Stimulated activated effector memory CD8-positive, alpha-beta T cell treated with anti-CD3 and anti-CD28 coated beads, Interleukin-12 subunit alpha, Interleukin-12 subunit beta, amount 100 ng/mL, for 72 hours (primary cell): Measurements from ENCODE around the gene PPM1B.
"Not testable (repeated sequence)": the region's sequence is repeated elsewhere in the genome, so short reads cannot be mapped to it uniquely, and the experiment has no call there.

Source experiments
- ATAC-seq: fragments of 150-1000 bp; cut with Tn5 transposase; 2 replicates; pipeline ENCODE4 v1.10.0; 2021
- DNase-seq, 2 donors: peaks; one replicate each; pipeline ENCODE4 v3.0.0; 2021 to 2022; ENCODE audit warnings: low spot score in 2 of 2
- H3K27ac Mint-ChIP-seq: one replicate; pipeline ENCODE4 v1.8.0; 2022; ENCODE audit warnings: mild to moderate bottlenecking, mixed read lengths
- H3K36me3 Mint-ChIP-seq: one replicate; pipeline ENCODE4 v1.8.0; 2022; ENCODE audit warnings: mild to moderate bottlenecking, mixed read lengths
- H3K4me1 Mint-ChIP-seq: one replicate; pipeline ENCODE4 v1.8.0; 2022; ENCODE audit warnings: mixed read lengths
- H3K4me3 Mint-ChIP-seq: one replicate; pipeline ENCODE4 v1.8.0; 2022; ENCODE audit warnings: mild to moderate bottlenecking, mixed read lengths
- H3K9me3 Mint-ChIP-seq: one replicate; pipeline ENCODE4 v1.8.0; 2022; ENCODE audit warnings: mixed read lengths

The PPM1B gene

GRCh38 chr2:44245083-44245861 is 76.6 kb downstream of the PPM1B start:
- Mint-ChIP-seq H3K4me3 (no peak overlapping the region), H3K27ac (no peak overlapping the region), H3K9me3 (no peaks in the 10 kb centered on the region), H3K36me3 (no peaks in the 10 kb centered on the region), H3K4me1 (no peaks in the 10 kb centered on the region)
- ATAC-seq (no peak), DNase-seq (no peak)

DNA sequence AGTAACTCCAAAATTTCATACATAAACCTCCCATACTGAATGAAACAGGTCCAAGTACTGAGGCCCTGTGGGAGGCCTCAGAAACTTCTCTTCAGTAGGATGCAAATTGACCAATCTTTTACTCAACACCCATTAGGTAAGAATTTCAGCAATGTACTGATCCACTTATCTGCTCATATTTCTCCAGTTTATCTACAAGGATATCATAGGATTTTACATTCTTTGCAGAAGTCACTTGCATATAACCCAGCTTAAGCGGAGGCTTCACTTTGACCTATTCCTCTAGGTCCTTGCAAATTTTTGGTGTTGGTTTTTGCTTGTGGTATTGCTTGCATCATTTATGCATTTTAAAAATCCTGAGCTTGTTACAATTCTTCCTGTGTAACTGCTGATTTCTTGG is 77.8 kb downstream of the PPM1B start:
- no peaks in the 10 kb centered on the region for H3K36me3 Mint-ChIP-seq
- no peaks in the 10 kb centered on the region for H3K4me1 Mint-ChIP-seq
- ATAC-seq = no peak
- no peak overlapping the region for H3K4me3 Mint-ChIP-seq
- H3K9me3 Mint-ChIP-seq = no peaks in the 10 kb centered on the region
- no peak for DNase-seq
- H3K27ac Mint-ChIP-seq = no peak overlapping the region

DNA sequence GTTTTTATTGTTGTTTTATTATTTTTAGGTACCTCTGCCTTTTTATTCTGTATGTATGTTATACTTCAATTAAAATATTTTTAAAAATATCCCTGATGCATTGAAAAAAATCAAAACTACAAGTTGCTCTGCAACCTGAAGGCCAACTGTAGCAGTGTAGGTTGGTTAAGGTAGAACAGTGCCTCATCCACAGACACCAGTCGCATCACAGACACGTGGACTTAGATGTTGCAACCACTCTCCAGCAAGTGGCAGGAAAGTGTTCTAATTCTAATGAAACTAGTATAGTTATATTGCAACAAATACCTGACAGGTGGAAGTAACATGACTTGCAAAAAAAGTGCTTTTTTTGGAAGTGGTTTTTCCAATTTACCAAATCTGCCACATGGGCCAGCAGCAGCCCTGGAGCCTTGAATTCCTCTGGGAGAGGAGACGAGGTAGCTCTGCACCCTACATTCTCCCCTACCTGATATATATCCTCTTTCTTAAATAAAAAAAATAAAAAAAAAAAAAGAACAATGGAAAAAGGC is 78.2 kb downstream of the PPM1B start:
- DNase-seq (no peak), ATAC-seq (no peak)
- Mint-ChIP-seq H3K4me3 (no peak overlapping the region), H3K9me3 (no peaks in the 10 kb centered on the region), H3K4me1 (no peaks in the 10 kb centered on the region), H3K27ac (no peak overlapping the region), H3K36me3 (no peaks in the 10 kb centered on the region)

DNA sequence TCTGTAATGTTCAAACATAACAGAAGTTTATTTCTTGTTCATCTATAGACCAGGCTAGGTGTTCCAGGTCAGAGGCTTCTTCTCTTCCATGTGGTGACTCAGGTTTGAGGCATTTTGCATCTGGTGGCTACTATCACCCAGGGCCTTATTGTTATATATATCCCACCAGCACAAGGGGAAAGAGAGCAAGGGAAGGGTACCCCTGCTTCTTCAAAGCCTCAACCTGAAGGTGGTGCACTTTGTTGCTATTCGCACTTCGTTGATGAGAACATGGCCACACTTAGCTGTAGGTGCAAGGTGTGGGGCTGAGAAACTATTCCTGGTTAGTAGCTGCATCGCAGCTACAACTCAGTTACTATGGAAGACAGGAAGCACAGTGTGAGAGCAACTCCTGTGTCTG is 79.2 kb downstream of the PPM1B start:
- Mint-ChIP-seq H3K4me1 (no peaks in the 10 kb centered on the region), H3K4me3 (no peak overlapping the region), H3K36me3 (no peaks in the 10 kb centered on the region), H3K9me3 (peaks cover 4% of the 10 kb centered on the region), H3K27ac (no peak overlapping the region)
- DNase-seq (no peak), ATAC-seq (no peak)

- H3K4me1 Mint-ChIP-seq, H3K36me3 Mint-ChIP-seq, H3K4me3 Mint-ChIP-seq, DNase-seq, ATAC-seq, H3K27ac Mint-ChIP-seq, H3K9me3 Mint-ChIP-seq: not testable (repeated sequence)
Observed at GRCh38 chr2:44249269-44249668, 80.6 kb downstream of the PPM1B start.

- Mint-ChIP-seq H3K36me3 (no peaks in the 10 kb centered on the region), H3K4me3 (no peak overlapping the region)
- ATAC-seq = no peak
Observed at GRCh38 chr2:44250376-44250775, 81.7 kb downstream of the PPM1B start.

GRCh38 chr2:44254023-44254422 is 85.3 kb downstream of the PPM1B start:
- peaks cover 4% of the 10 kb centered on the region for H3K9me3 Mint-ChIP-seq
- no peak overlapping the region for H3K27ac Mint-ChIP-seq
- H3K4me3 Mint-ChIP-seq = no peak overlapping the region
- ATAC-seq (no peak), DNase-seq (no peak)
- no peaks in the 10 kb centered on the region for H3K36me3 Mint-ChIP-seq
- no peaks in the 10 kb centered on the region for H3K4me1 Mint-ChIP-seq

More at GRCh38 chr2:44250376-44250775, 81.7 kb downstream of the PPM1B start:
- DNase-seq = no peak
- no peaks in the 10 kb centered on the region for H3K4me1 Mint-ChIP-seq
- no peak overlapping the region for H3K27ac Mint-ChIP-seq
- peaks cover 4% of the 10 kb centered on the region for H3K9me3 Mint-ChIP-seq

DNA sequence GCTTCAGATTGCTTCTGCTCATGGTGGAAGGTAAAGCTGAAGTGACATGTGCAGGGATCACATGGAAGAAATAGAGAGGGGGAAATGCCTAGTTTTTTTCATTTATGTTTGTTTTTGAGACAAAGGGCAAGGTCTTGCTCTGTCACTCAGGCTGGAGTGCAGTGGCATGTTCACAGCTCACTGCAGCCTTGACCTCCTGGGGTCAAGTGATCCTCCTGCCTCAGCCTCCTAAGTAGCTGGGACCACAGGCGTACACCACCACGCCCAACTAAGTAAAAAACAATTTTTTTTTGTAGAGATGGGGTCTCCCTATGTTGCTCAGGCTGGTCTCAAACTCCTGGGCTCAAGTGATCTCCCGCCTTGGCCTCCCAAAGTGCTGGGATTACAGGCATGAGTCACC is 87.0 kb downstream of the PPM1B start:
- H3K4me1 Mint-ChIP-seq, ATAC-seq, H3K27ac Mint-ChIP-seq, H3K4me3 Mint-ChIP-seq, H3K9me3 Mint-ChIP-seq, H3K36me3 Mint-ChIP-seq, DNase-seq: not testable (repeated sequence)

DNA sequence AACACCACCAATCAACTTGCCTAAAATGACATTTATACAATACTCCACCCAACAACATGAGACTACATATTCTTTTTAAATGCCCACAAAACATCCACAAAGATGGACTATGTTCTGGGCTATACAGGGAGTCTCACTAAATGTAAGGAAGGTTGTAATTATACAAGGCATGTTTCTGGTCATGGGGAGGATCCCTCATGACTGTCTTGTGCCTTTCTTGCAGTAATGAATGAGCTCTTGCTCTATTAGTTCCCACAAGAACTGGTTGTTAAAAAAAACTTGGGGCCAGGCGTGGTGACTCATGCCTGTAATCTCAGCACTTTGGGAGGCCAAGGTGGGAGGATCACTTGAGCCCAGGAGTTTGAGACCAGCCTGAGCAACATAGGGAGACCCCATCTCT is 89.1 kb downstream of the PPM1B start:
- H3K4me3 Mint-ChIP-seq, DNase-seq, H3K36me3 Mint-ChIP-seq, H3K9me3 Mint-ChIP-seq, ATAC-seq, H3K27ac Mint-ChIP-seq, H3K4me1 Mint-ChIP-seq: not testable (repeated sequence)

DNA sequence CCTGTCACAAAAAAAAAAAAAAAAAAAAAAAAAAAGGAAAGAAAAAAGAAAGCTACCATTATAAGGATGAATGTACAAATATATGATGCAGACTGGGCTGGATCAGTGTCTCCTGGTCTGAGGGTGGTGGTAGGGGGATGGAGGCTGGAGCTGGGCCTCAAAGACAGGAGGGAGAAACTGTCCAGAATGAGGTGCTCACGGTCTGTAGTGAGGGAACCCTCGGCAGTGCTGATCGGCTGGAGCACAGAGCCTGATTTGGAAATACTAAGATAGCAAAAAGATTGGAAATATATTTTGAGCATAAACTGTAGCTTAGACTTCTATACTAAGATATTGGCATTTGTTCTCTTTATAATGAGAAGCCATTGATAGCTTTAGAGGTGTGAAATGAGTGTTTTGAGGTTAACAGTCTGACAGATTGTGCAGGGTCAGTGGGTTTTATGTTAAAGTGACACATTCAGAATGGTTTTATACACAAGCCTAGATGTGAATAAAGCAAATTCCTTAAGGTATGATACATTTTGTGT is 98.7 kb downstream of the PPM1B start:
- no peak overlapping the region for H3K4me3 Mint-ChIP-seq
- peak; percentile 73 for ATAC-seq

DNA sequence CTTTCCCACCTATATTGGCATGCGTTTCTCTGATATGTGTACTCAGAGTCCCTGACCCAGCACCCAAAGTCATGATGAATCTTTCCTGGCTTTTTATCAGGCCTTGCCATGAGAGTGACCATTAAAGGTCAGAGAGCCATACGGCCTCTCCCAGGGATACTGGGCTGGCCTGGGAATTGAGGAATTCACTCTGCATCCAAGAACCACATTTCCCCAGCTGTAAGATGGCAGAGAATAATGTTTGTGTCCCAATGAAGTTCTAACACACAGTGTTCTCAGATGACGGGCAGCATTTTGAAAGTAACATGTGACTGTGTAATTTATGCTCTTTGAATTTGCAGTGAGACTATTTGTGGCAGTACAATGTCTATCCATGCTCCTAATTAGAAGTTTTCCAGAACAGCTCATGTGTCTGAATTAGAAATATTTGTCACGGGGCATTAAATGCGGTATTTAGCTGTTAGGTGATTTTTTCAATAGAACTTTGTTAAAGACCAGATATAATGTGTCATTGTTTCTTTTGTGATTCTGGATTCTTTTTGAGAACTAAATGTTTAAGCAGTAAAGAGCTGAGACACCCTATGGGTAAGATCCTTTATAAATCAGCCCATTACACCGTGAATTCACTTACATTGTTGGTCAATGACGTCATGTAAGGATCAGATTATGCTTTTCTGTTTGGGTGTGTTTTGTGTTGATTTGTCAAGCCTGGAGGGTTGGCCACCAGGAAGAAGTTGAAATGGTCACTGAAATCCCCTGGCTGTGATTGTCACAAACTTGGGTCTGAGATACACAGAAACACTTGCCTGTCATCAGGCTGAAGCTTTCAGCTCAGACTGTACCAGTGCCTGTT is 99.3 kb downstream of the PPM1B start:
- ATAC-seq (no peak), DNase-seq (no peak)
- no peaks in the 10 kb centered on the region for H3K36me3 Mint-ChIP-seq
- no peaks in the 10 kb centered on the region for H3K4me1 Mint-ChIP-seq
- no peak overlapping the region for H3K4me3 Mint-ChIP-seq
- H3K9me3 Mint-ChIP-seq = no peaks in the 10 kb centered on the region
- no peak overlapping the region for H3K27ac Mint-ChIP-seq

More for the DNA sequence above, 98.7 kb downstream of the PPM1B start:
- Mint-ChIP-seq H3K4me1 (no peaks in the 10 kb centered on the region), H3K27ac (no peak overlapping the region), H3K9me3 (no peaks in the 10 kb centered on the region), H3K36me3 (no peaks in the 10 kb centered on the region)
- no peak for DNase-seq

DNA sequence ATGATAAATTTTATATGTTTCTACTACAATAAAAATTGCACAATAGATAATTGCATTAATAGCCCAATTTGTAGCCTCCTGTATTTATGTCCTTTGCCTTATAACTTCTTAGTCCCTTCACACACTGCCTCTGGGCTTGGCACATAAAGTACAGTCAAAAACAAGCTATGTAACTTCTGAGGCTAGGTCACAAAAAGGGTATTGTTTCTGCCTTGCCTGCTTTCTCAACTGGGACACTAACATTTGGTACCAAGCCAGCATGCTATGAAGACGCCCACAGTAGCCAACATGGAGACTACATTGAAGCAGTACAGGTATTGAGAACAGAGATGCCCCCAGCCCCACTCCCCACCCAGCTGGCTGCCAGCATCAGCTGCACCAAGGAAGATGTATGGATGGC is 101.2 kb downstream of the PPM1B start:
- no peaks in the 10 kb centered on the region for H3K9me3 Mint-ChIP-seq
- DNase-seq = no peak
- no peak overlapping the region for H3K27ac Mint-ChIP-seq
- H3K4me1 Mint-ChIP-seq = no peaks in the 10 kb centered on the region
- no peaks in the 10 kb centered on the region for H3K36me3 Mint-ChIP-seq
- ATAC-seq = no peak
- H3K4me3 Mint-ChIP-seq = no peak overlapping the region

- no peak overlapping the region for H3K4me3 Mint-ChIP-seq
- H3K4me1 Mint-ChIP-seq = no peaks in the 10 kb centered on the region
- H3K27ac Mint-ChIP-seq = no peak overlapping the region
- ATAC-seq (no peak), DNase-seq (no peak)
- no peaks in the 10 kb centered on the region for H3K36me3 Mint-ChIP-seq
- no peaks in the 10 kb centered on the region for H3K9me3 Mint-ChIP-seq
Observed at GRCh38 chr2:44271296-44271695, 102.6 kb downstream of the PPM1B start.

GRCh38 chr2:44273076-44273475 is 104.4 kb downstream of the PPM1B start:
- no peak overlapping the region for H3K4me3 Mint-ChIP-seq
- H3K4me1 Mint-ChIP-seq = no peaks in the 10 kb centered on the region
- DNase-seq (no peak), ATAC-seq (no peak)
- H3K36me3 Mint-ChIP-seq = no peaks in the 10 kb centered on the region
- no peak overlapping the region for H3K27ac Mint-ChIP-seq
- no peaks in the 10 kb centered on the region for H3K9me3 Mint-ChIP-seq

GRCh38 chr2:44273596-44273995 is 104.9 kb downstream of the PPM1B start:
- DNase-seq (no peak), ATAC-seq (no peak)
- no peaks in the 10 kb centered on the region for H3K36me3 Mint-ChIP-seq
- no peak overlapping the region for H3K27ac Mint-ChIP-seq
- no peaks in the 10 kb centered on the region for H3K9me3 Mint-ChIP-seq
- H3K4me3 Mint-ChIP-seq = no peak overlapping the region
- no peaks in the 10 kb centered on the region for H3K4me1 Mint-ChIP-seq
